Neuronal stem cell (in vitro differentiated cells): ENCODE measurements around the gene OR11H7.
"Not testable (repeated sequence)": the region's sequence is repeated elsewhere in the genome, so short reads cannot be mapped to it uniquely, and the experiment has no call there.

Source experiments
- DNase-seq: peaks from one replicate; pipeline ENCODE4 v3.0.0-alpha.2; 2013; ENCODE audit warnings: low spot score
- H2AFZ ChIP-seq: one replicate; pipeline ENCODE4 v1.6.1; 2013; ENCODE audit warnings: mild to moderate bottlenecking, low read length, inconsistent platforms
- H2AK5ac ChIP-seq: 2 replicates; pipeline ENCODE4 v1.6.1; 2013; ENCODE audit warnings: low read depth, mild to moderate bottlenecking, inconsistent platforms, low read length, moderate library complexity, mixed read lengths
- H2BK120ac ChIP-seq: 2 replicates; pipeline ENCODE4 v1.6.1; 2013; ENCODE audit warnings: low read depth, mild to moderate bottlenecking, inconsistent platforms, low read length, moderate library complexity, mixed read lengths
- H2BK12ac ChIP-seq: one replicate; pipeline ENCODE4 v1.6.1; 2013; ENCODE audit warnings: low read length, inconsistent platforms
- H2BK15ac ChIP-seq: 2 replicates; pipeline ENCODE4 v1.6.1; 2013; ENCODE audit warnings: mild to moderate bottlenecking, low read length, inconsistent platforms, mixed read lengths
- H2BK5ac ChIP-seq: one replicate; pipeline ENCODE4 v1.6.1; 2013; ENCODE audit warnings: inconsistent platforms, mild to moderate bottlenecking, low read length, moderate library complexity
- H3K14ac ChIP-seq: one replicate; pipeline ENCODE4 v1.6.1; 2013; ENCODE audit warnings: low read length, inconsistent platforms
- H3K18ac ChIP-seq: 2 replicates; pipeline ENCODE4 v1.6.1; 2013; ENCODE audit warnings: low read length, inconsistent platforms
- H3K23ac ChIP-seq: 2 replicates; pipeline ENCODE4 v1.6.1; 2013; ENCODE audit warnings: low read depth, mild to moderate bottlenecking, mixed read lengths, low read length, inconsistent platforms; ENCODE audit not compliant: poor library complexity
- H3K27ac ChIP-seq: replicated peaks from 3 replicates; pipeline ENCODE4 v1.5.1; 2013; ENCODE audit warnings: low read length, inconsistent platforms
- H3K27me3 ChIP-seq, 3 experiments: 2 replicates each; pipeline ENCODE4 v1.6.1; 2013; ENCODE audit warnings: low read length in 3 of 3, mild to moderate bottlenecking in 2 of 3, inconsistent platforms in 1 of 3, low read depth in 1 of 3, mixed read lengths in 1 of 3, moderate library complexity in 1 of 3; ENCODE audit not compliant: control insufficient read depth in 3 of 3, insufficient read depth in 3 of 3
- H3K36me3 ChIP-seq, 2 donors: replicated peaks in 1 of 2; 2 replicates each; pipeline ENCODE4 v1.6.1; 2013; ENCODE audit warnings: low read length in 2 of 2; ENCODE audit not compliant: control insufficient read depth in 2 of 2, insufficient read depth in 2 of 2
- H3K4ac ChIP-seq: 2 replicates; pipeline ENCODE4 v1.6.1; 2013; ENCODE audit warnings: inconsistent platforms, mild to moderate bottlenecking, low read length, moderate library complexity
- H3K4me1 ChIP-seq, 2 donors: 1 replicate in 1 of 2; 2 replicates in 1 of 2; pipeline ENCODE4 v1.6.1; 2013; ENCODE audit warnings: low read length in 2 of 2, low read depth in 1 of 2; ENCODE audit not compliant: control insufficient read depth in 2 of 2, insufficient read depth in 1 of 2
- H3K4me2 ChIP-seq: one replicate; pipeline ENCODE4 v1.6.1; 2013; ENCODE audit warnings: mild to moderate bottlenecking, low read length, inconsistent platforms; ENCODE audit not compliant: insufficient read depth, poor library complexity, severe bottlenecking
- H3K4me3 ChIP-seq, 2 donors: 2 replicates each; pipeline ENCODE4 v1.5.1; 2013; ENCODE audit warnings: low read length in 2 of 2, mild to moderate bottlenecking in 2 of 2, inconsistent platforms in 1 of 2, moderate library complexity in 1 of 2
- H3K79me1 ChIP-seq: one replicate; pipeline ENCODE4 v1.6.1; 2013; ENCODE audit warnings: low read depth, mild to moderate bottlenecking, inconsistent platforms, low read length, moderate library complexity
- H3K9ac ChIP-seq: one replicate; pipeline ENCODE4 v1.6.1; 2013; ENCODE audit warnings: mild to moderate bottlenecking, low read depth, low read length, inconsistent platforms; ENCODE audit not compliant: poor library complexity
- H3K9me3 ChIP-seq, 2 donors: replicated peaks in 1 of 2; 2 replicates each; pipeline versions ENCODE3 to v1.6.1; 2013; ENCODE audit warnings: low read length in 2 of 2, mild to moderate bottlenecking in 2 of 2, inconsistent platforms in 1 of 2, low read depth in 1 of 2, mixed read lengths in 1 of 2, moderate library complexity in 1 of 2; ENCODE audit not compliant: control insufficient read depth in 2 of 2, insufficient read depth in 1 of 2
- H4K8ac ChIP-seq: one replicate; pipeline ENCODE4 v1.6.1; 2013; ENCODE audit warnings: low read depth, mild to moderate bottlenecking, inconsistent platforms, low read length, moderate library complexity
- H4K91ac ChIP-seq: one replicate; pipeline ENCODE4 v1.6.1; 2013; ENCODE audit warnings: low read length, low read depth, mild to moderate bottlenecking, inconsistent platforms; ENCODE audit not compliant: poor library complexity
- WGBS, 2 donors: extraction: QIAGEN DNeasy Blood & Tissue Kit; methylation state at CpG; one replicate each; pipeline ENCODE4 v1.1.7; 2013; ENCODE audit warnings: missing lambda C conversion rate in 2 of 2, mixed read lengths in 1 of 2; ENCODE audit not compliant: insufficient read length in 2 of 2, insufficient replicate concordance in 1 of 2; ENCODE audit errors: extremely low coverage in 2 of 2; 5-methylcytosine and 5-hydroxymethylcytosine counted together

OR11H7 gene

GRCh38 chr14:20204721-20205120 is 24.1 kb upstream of the OR11H7 start:
- no peak overlapping the region for H2BK5ac ChIP-seq
- no peak overlapping the region for H2AK5ac ChIP-seq
- H2BK15ac ChIP-seq, result no peak overlapping the region
- no peak overlapping the region for H3K4ac ChIP-seq
- H3K9ac ChIP-seq, result no peak overlapping the region
- no peak overlapping the region for H2BK120ac ChIP-seq
- H3K36me3 ChIP-seq, result no peaks in the 10 kb centered on the region
- WGBS, 2 donors, result no CpG with 5 or more reads among the region's 3 CpGs
- DNase-seq, result no peak
- no peak overlapping the region for H3K4me2 ChIP-seq
- no peak overlapping the region for H4K8ac ChIP-seq
- H3K14ac ChIP-seq, result no peak overlapping the region
- H3K4me1 ChIP-seq, result no peaks in the 10 kb centered on the region
- H3K23ac ChIP-seq, result no peak overlapping the region
- no peaks in the 10 kb centered on the region for H3K79me1 ChIP-seq
- H3K18ac ChIP-seq, result no peak overlapping the region
- H3K4me3 ChIP-seq, result no peak overlapping the region
- no peaks in the 10 kb centered on the region for H3K27me3 ChIP-seq
- H2BK12ac ChIP-seq, result no peak overlapping the region
- peaks cover 0 to 17% of the 10 kb centered on the region in 2 donors for H3K9me3 ChIP-seq
- no peak overlapping the region for H4K91ac ChIP-seq
- H3K27ac ChIP-seq, result no peak overlapping the region
- H2AFZ ChIP-seq, result no peak overlapping the region

- no peak overlapping the region for H3K23ac ChIP-seq
- no peaks in the 10 kb centered on the region for H3K36me3 ChIP-seq
- H2BK12ac ChIP-seq, result no peak overlapping the region
- H3K4me2 ChIP-seq, result no peak overlapping the region
- H2AFZ ChIP-seq, result no peak overlapping the region
- no peak for DNase-seq
- no peak overlapping the region for H2BK120ac ChIP-seq
- no peak overlapping the region for H3K4me3 ChIP-seq
- H3K9ac ChIP-seq, result no peak overlapping the region
- H3K18ac ChIP-seq, result no peak overlapping the region
- H2BK5ac ChIP-seq, result no peak overlapping the region
- H3K14ac ChIP-seq, result no peak overlapping the region
- H4K8ac ChIP-seq, result no peak overlapping the region
- no peak overlapping the region for H4K91ac ChIP-seq
- H2BK15ac ChIP-seq, result no peak overlapping the region
- H3K27me3 ChIP-seq, result no peaks in the 10 kb centered on the region
- H2AK5ac ChIP-seq, result no peak overlapping the region
- no peak overlapping the region for H3K27ac ChIP-seq
- WGBS, 2 donors, result no CpG with 5 or more reads among the region's 2 CpGs
- H3K4me1 ChIP-seq, result no peaks in the 10 kb centered on the region
- no peak overlapping the region for H3K4ac ChIP-seq
- H3K79me1 ChIP-seq, result no peaks in the 10 kb centered on the region
- H3K9me3 ChIP-seq, result peaks cover 0 to 14% of the 10 kb centered on the region in 2 donors
These were observed 19.2 kb upstream of the OR11H7 start for GRCh38 chr14:20209595-20209994.

DNA sequence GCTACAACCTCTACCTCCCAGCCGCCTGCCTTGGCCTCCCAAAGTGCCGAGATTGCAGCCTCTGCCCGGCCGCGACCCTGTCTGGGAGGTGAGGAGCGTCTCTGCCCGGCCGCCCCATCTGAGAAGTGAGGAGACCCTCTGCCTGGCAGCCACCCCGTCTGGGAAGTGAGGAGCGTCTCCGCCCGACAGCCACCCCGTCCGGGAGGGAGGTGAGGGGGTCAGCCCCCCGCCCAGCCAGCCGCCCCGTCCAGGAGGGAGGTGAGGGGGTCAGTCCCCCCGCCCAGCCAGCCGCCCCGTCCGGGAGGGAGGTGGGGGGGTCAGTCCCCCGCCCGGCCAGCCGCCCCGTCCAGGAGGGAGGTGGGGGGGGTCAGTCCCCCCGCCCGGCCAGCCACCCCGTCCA is 16.4 kb upstream of the OR11H7 start:
- H2BK120ac ChIP-seq, H4K8ac ChIP-seq, H2AK5ac ChIP-seq, H3K4ac ChIP-seq, H3K4me3 ChIP-seq, H3K36me3 ChIP-seq, H2BK15ac ChIP-seq, H3K4me1 ChIP-seq, H3K4me2 ChIP-seq, H3K79me1 ChIP-seq, H3K9me3 ChIP-seq, H3K27me3 ChIP-seq, H2BK5ac ChIP-seq, H2AFZ ChIP-seq, H4K91ac ChIP-seq, H3K9ac ChIP-seq, H3K18ac ChIP-seq, DNase-seq, H3K14ac ChIP-seq, H3K23ac ChIP-seq, H2BK12ac ChIP-seq, H3K27ac ChIP-seq: not testable (repeated sequence)
- WGBS, 2 donors, result no CpG with 5 or more reads among the region's 28 CpGs

DNA sequence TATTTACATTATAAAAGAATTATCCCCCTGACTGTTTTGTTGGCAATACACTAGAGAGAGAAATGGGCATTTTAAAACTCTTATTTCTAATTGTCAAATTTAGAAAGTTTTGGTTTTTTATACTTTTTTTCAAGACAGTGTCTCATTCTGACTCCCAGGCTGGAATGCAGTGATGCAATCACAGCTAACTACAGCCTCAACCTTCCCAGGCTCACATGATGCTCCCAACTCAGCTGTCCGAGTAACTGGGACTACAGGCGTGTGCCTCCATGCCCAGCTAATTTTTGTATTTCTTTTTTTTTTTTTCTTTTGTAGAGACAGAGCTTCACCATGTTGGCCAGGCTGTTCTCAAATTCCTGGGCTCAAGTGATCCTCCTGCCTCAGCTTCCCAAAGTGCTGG is 13.6 kb upstream of the OR11H7 start:
- Histone ChIP-seq H4K91ac (no peak overlapping the region), H4K8ac (no peak overlapping the region), H3K9me3 (peaks cover 0 to 5% of the 10 kb centered on the region in 2 donors), H3K27ac (no peak overlapping the region), H3K4ac (no peak overlapping the region), H2BK15ac (no peak overlapping the region), H2AK5ac (no peak overlapping the region), H3K4me2 (no peak overlapping the region), H3K18ac (no peak overlapping the region), H2AFZ (no peak overlapping the region), H3K4me3 (no peak overlapping the region), H3K36me3 (no peaks in the 10 kb centered on the region), H2BK120ac (no peak overlapping the region), H3K23ac (no peak overlapping the region), H2BK5ac (no peak overlapping the region), H3K14ac (no peak overlapping the region), H3K79me1 (no peaks in the 10 kb centered on the region), H3K9ac (no peak overlapping the region), H3K27me3 (no peaks in the 10 kb centered on the region), H3K4me1 (no peaks in the 10 kb centered on the region), H2BK12ac (no peak overlapping the region)
- DNase-seq, result no peak
- no CpG with 5 or more reads among the region's 2 CpGs for WGBS, 2 donors
